HG03280 (cell line): ENCODE measurements around the gene CROCC2.

Experiments used
- ATAC-seq: cut with Tn5 transposase; IDR thresholded peaks from one replicate; pipeline ENCODE4 v1.9.1; 2021; ENCODE audit warnings: mild to moderate bottlenecking, moderate library complexity; ENCODE audit not compliant: unreplicated experiment

Gene CROCC2

DNA sequence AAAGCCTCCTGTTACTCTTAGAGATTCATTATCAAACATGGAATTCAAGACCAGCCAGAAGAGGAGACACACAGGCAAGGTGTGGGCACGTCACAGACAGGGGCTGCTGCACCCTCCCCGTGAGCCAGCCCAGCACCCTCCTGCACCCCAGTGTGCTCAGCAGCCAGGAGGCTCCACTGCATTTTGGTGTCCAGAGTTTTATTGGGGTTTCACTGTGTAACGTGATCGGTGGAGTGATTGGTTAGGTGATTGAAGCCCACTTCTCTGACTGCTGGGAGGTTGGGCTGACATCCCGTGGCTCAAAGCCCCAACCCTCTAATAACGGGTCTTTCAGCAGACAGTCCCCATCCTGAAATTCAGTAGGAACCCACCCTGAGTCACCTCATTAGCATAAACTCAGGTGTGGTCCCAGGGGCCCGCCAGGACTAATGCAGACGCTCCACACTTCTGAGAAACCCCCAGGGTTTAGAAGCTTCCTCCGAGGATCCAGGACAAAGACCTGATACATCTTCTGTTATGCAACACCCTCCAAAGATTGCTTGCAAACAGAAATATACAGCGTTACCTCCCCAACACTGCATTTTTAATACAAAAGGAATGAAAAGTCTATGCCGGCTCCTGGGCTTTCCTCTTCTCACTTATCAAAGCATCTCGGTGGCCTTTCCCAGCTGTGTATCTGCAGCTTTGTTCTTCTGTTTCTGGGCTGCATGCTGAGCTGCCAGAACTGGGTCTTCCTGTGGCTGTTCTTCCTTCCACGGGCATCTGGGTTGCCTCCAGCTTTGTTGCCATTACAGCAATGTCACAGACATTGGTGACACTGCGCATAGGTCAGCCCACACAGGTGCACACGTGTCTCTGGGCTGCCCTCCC lies 48.5 kb downstream of the CROCC2 start:
- no peak for ATAC-seq

DNA sequence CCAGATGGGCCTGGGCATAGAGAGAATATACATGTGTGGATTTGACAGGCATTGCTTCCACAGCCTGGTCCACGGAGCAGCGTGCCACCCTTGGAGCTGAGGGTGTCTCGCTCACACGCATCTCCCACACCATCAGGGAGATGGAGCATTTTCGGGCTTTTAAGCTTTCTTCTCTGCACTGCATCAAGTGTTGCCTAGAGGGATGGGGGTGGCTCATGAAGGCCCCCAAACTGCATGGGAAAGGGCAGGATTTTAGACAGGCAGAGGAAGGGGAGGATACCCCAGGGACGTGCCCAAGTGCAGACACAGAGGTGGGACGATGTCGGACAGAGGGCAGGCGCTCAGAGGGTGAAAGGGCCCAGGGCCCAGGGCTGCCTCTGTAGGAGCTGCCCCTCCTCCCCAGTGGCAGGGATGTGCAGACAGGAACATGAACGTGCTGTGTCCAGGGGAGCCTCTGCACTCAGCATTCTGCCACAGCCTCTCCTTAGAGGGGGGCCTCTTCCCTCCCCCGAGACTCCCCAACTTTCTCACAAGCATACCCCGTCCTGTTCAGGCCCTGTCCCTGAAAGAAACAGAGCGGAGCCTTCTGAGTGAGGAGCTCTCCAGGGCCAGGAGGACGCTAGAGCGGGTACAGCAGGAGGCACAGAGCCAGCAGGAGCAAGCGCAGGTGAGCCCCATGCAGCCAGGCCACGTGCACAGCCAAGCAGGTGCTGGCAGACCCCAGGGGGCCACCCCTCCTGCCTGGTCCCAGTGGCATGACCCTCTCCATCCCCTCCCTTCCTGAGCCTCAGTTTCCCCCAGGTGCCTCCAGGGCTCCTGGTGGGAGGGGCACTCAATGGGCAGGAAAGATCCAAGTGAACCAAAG lies 49.4 kb downstream of the CROCC2 start:
- ATAC-seq, result no peak

DNA sequence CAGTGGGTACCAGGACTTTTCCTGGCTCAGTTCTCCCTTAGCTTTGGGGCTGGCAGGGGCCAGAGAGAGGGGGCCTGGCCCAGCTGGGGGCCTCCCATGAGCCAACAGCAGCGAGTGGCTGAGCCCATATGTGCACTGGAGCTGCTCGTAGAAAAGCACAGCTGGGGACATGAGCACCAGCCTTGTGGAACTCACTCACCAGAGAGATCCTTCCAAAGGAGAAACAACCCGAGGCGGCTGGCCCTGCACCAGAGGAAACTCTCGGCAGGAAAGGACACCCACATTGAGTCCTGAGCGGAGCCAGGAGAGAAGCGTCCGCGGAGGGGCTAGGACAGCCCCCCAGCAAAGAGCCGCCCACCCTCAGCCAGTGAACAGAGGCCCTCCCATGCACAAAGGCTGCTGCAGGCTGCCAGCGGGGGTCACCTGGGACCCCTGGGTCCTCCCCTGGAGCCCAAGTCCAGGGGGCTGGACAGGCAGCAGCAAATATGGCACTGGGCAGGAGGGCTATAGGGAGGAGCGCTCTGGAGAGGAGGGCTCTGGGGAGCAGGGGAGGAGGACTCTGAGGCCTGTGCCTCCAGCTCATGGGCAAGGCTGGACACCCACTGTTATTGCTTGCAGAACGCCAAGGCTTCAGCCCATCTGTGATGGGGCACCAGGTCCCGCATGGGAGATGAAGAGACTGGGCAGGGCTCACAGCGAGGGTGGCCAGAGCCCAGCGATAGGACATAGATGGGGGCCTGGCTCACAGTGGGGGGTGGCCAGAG lies 50.2 kb downstream of the CROCC2 start:
- ATAC-seq, result no peak

DNA sequence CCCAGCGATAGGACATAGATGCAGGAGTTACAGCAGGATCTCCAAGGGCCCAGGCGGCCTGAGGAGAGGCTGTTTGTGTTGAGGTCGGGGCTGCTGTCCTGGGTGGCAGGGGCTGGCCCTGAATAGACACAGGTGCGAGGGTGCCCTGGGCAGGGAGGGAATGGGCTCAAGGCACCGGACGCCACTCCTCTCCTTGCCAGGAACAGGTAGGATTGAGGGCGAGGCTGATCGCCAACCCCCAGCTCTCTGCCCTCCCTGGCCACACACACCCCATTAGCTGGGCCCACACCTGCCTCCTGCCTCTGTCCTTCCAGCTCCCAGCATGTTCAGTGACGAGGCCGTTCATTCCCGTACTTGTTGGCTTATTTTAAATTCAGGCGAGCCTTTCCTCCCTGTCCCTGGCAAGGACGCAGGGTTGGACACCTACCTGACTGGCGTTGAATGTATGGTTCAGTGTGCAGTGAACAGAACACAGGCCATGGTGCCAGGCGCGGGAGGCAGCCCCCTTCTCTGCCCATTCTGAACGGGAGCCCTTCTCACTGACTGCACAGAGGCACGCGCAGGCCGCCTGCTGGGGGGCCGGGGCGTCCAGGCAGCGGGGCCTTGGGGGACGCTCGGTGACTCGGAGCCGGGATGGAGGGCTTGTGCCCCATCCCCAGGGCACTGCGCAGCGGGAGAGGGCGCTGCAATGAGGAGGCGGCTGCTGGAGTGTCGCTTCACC lies 51.0 kb downstream of the CROCC2 start:
- no peak for ATAC-seq

DNA sequence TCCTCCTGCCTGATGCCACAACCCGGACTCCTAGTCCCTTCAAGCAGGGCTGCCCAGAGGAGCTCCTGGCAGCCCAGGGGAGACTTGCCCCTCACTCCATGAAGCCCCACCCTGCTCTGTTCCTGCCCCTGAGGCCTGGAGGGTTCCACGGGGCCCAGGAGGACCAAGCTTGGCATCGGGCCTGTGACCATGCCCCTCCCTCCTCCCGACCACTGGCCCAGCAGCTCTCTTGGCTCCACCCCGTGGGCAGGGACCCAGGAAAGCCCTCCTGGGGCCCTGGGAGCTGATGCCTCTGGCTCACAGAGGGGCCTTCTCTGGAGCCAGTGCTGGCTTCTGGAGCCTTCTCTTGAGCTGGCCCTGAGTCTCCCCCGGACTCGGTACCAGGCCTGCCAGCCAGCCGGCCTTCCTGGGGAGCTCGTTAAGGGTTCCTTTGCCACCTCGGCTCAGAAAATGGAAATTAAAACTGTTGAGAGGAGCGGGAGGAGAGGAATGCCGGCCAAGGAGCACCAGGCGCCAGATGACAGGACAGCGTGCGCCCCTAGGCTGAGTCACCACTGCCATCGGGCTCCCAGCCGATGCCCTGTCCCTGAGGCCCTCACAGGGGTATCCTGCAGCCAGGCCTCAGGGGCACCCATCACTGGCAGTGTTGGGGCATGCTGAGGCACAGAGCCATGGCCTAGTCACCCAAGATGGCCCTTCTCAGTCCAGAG lies 51.7 kb downstream of the CROCC2 start:
- ATAC-seq, result no peak

DNA sequence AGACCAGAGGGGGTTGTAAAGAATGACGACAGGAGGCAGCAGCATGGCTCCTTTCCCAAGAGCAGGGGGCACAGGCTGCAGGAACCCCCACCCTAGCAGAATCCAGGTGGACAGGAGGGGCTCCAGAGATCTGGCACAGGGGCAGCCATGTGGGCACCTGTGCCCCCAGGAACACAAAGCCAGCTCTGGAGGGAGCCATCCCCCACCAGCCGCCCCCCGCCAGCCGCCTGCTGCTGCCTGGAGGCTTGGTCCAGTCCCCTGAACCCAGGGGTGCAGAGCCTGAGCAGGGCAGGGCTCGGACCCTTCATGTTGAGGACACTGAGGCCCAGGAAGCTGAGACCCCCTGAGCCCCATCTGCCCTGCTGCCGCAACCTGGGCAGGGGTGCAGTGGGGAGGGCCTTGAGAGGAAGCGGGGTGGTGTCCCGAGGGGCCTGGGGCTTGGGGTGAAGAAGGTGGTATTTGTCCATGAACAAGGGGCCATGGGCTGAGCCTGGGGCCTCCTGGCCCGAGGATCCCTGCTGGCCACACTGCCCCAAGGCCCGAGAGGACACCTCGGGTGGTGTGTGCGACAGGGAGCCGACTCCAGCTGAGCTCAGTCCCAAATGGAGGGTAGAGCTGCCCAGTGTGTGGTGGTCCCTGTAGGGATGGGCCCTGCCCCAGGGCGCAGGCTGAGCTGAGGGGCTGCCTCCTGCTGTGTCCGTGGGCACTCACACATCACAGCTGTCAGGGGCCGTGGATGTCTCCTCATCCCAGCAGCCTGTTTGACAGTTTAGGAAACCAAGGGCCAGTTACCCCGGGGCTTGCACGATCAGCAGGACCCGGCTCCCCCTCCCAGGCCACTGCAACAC lies 52.5 kb downstream of the CROCC2 start:
- no peak for ATAC-seq

DNA sequence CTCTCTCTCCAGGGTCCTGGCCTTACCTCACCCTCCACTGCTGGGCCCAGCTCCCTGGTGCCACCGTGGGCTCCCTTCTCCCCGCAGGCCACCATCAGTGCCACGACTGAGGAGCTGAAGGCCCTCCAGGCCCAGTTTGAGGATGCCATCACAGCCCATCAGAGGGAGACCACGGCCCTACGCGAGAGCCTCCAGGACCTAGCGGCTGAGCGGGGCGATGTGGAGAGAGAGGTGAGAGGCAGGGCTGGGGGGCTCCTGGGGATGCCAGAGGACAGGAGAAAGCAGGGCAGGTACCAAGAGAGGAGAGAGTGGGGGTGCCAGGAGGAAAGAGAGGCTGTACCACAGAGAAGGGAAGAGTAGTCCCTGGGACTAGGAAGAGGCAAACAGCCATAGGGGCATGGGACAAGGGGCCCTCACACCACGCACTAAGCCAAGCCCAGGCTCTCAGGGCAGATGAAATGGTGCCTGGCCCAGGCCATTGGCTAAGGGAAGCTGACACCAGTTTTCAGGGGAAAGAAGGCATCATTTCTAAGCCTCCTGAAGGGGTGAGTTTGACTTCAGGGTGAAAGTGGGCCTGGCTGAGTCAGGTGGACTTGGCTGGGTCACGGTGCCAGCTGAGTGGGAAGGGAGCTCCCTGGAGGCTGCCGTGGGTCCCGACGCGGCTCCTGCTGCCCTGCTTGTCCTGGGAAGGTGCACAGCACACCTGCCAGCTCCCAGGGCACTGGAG lies 53.2 kb downstream of the CROCC2 start:
- ATAC-seq, result no peak

DNA sequence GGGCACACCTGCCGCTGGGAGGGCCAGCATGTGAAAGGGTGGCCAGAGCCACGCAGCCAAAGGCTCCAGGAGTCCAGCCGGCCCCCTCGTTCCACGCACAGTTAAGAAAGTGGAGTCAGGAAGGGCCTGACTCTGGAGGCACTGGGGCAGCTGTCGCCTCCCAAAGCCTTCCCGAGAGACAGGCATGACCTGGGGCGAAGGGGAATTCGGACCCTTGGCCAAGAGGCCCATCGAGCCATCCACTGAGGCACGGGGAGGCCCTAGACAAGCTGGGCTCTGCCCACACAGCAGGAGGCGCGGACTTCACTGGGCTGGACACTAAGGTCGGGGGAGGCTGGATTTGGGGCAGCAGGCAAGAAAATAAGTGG lies 53.8 kb downstream of the CROCC2 start:
- ATAC-seq, result no peak

DNA sequence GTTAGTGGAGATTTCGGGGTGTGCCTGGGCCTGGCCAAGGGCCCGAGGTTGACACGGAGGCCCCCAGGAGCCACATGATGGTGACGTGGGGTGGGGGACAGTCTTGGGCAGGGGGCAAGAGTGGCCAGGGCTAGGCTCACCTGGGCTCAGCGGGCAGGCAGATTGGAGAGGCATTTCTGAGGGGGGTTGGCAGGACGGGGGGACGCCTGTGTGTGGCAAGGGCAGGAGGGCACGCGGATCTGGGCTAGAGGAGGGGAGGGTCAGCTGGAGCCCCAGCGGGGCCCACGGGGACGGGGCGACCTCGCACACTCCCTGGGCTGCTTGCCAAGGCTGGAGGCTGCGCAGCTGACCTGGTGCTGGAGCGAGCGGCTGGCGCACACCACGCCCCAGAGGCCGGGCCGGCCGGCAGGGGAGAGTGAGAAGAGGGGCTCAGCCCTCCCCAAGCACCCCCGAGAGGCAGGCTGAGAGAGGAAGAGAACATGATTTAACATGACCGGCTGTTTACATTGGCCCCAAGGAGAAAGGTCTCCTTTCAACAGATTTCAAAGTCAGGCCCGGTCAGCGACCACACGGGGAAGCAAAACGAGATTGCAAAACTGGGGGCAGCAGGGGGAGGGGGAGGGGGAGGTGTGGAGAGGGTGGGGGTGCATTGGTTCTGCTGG lies 54.3 kb downstream of the CROCC2 start:
- no peak for ATAC-seq

DNA sequence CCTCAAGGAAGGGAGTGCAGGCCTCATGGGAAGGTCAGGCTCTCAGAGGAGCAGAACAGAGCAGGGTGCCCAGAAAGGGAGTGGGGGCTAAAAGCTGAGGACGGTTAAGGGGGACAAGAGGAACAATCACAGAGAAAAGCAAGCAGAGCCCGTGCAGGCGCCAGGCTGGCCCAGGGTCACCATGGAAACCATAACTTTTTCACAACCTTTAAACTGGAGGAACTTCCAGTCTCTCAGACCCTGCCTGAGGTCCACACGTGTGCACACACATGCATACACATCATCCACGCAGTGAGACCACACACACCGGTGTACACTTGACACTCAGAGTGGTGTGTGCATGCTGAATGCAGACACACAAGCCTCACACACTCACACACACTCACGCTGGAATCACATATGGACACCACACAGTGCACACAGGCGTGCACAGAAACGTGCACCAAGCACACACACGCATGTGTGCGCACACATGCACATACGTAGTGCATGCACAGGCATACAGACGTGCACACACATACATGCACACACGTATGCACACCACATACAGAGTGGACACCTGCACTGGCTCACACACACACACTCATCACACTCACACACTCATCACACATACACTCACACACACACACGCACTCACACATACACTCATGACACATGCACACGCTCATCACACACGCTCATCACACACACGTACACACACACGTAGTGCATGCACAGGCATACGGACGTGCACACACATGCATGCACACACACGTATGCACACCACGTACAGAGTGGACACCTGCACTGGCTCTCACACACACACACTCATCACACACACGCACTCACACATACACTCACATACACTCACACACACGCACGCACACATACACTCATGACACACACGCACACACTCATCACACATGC lies 55.1 kb downstream of the CROCC2 start:
- no peak for ATAC-seq

DNA sequence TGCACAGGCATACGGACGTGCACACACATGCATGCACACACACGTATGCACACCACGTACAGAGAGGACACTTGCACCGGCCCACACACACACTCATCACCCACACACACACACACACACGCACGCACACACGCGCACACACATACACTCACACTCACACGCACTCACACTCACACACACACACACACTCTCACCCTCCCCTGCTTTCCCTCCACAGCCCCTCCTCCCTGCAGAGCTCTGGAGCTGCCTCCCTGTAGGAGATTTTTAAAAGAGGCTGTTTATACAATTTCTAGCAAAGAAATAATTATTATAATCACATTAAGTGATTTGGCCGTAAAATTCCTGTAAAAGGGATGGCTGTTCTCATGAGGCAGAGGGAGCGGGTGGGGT lies 55.8 kb downstream of the CROCC2 start:
- no peak for ATAC-seq

DNA sequence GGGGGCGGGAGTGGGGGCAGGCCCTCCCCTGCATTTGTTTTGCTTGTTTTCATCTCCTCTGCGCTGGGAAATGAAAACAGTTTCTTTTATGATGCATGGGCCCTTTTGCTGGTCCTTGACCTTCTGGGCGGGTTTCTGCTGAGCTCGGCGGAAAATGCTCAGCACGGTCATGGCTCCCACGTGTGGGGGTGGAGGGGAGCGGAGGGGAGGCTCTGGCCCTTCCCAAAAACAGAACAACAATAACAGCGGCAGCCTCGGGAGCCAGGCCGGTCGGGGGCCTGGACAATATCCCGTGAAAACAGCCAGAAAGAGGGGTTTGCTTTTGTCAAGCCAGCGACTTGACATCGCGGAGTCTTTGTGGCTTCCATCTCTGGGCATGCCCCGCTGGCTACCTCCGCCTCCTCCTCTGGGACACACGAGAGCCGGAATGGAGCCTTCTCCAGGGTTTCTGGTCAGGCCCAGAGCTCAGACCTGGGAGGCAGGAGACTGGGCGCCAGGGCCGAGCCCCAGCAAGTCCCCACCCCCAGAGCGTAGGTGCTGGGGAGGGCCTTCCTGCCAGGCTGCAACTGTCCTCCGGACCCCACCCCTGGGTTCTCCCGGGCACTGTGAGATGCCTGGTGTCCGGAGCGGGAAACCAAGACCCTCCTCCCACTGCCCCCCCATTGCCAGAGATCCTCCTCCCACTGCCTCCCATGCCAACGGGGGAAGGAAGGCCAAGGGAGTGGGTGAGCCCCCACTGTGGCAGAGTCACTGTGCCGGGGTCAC lies 56.3 kb downstream of the CROCC2 start:
- no peak for ATAC-seq

DNA sequence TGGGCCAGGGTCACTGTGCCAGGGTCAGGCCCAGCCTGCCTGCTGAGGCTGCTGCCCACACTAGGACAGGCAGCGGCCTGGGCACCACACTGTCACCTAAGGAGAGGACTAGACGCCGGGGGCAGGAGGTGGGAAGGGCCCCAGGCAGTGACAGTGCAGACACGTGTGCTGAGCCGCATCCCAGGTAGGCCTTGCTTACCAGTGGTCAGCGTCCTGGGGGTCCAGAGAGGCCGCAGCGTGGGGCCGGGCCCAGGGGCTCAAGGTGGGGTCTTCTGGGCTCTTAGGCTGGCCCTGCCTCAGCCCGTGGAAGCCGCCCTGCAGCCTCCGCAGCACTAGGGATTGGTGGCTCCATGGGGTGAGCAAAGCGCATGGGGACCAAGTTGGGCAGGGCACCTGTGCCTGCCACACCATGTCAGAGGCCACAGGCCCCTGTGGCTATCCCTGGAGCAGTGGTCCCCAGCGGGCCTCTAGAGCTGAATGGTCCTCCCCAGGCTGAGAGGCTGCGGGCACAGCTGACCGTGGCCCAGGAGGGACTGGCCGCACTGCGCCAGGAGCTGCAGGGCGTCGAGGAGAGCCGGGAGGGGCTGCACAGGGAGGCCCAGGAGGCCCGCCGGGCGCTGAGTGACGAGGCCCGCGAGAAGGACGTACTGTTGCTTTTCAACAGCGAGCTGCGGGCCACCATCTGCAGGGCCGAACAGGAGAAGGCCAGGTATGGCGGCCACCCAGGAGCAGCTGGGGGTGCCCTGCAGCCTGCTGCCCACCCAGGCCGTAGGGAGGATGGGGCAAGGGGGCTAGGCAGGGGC lies 57.1 kb downstream of the CROCC2 start:
- no peak for ATAC-seq

DNA sequence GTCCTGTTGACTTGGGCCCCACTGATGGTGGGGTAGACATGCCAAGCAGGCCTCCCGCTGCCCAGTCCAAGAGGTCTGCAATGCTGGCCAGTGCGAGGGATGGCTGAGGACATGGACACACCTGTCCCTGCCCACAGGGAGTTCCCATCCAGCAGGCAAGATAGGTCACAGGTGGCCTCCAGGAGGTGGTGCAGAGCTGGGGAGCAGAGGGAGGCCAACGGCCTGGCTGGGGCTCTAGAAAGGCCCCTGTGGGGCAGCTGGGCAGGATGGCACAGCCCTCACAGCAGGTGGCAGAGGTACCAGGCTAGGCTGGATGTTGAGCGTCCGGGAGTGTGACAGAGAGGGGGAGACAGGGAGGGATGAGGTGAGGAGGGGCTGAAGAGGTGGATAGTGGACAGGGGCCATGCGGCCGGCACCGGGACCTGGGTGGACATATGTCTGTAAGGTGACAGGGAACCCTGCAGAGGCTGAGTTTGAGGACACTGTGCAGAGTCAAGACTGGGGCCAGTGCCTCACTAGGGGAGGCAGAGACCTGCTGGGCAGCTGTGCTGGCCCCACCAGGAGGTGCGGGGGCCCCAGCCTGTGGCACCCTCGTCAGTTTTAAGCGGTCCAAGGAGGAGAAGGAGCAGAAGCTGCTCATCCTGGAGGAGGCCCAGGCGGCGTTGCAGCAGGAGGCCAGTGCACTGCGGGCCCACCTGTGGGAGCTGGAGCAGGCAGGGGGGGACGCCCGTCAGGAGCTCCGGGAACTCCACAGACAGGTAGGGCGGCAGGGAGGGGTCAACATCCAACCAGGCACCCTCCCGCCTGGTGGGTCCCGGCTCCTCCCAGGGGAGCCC lies 58.0 kb downstream of the CROCC2 start:
- ATAC-seq, result no peak
